SK-N-SH (cell line): Measurements from ENCODE around the gene SPDYC. TPM values are rescaled to one million over a fixed set of nuclear protein-coding genes. Genes with fewer than 3 reads are reported as not detected.

Experiments used
- CTCF ChIA-PET: fragments of 300-600, 350-600 bp; formaldehyde crosslinking; extraction: SDS; loops from one replicate; lab custom pipeline; 2021; lab: Yijun Ruan, JAX
- POLR2A ChIA-PET: fragments of 350-600 bp; sonication (Branson Sonifier 250); formaldehyde crosslinking; extraction: SDS; loops from one replicate; lab custom pipeline; 2020; ENCODE audit warnings: antibody characterized with exemption, inconsistent platforms; lab: Yijun Ruan, JAX
- DNase-seq: peaks from one replicate; pipeline ENCODE4 v3.0.0; 2012
- H2AFZ ChIP-seq: fragments of 200-600 bp; sonication (generic); 2 replicates; pipeline ENCODE4 v1.8.1; 2016; ENCODE audit warnings: antibody characterized with exemption, mild to moderate bottlenecking, low read depth
- H3F3A ChIP-seq: fragments of 200-600 bp; sonication (generic); replicated peaks from 2 replicates; pipeline ENCODE3; 2016; ENCODE audit warnings: antibody characterized with exemption, mild to moderate bottlenecking; ENCODE audit not compliant: insufficient read depth
- H3K27ac ChIP-seq, 2 experiments: fragments of 200-500 bp in 1 of 2; fragments of 200-600 bp in 1 of 2; sonication (Bioruptor generic) in 1 of 2; sonication (generic), shearing (Covaris generic) in 1 of 2; 2 replicates each; pipeline versions ENCODE4 v1.5.1 to v1.6.1; 2014 to 2016; ENCODE audit warnings: low read depth in 2 of 2, inconsistent platforms in 1 of 2, low read length in 1 of 2, mild to moderate bottlenecking in 1 of 2, mixed read lengths in 1 of 2
- H3K27me3 ChIP-seq: fragments of 200-600 bp; sonication (generic), shearing (Covaris generic); 2 replicates; pipeline ENCODE4 v1.6.1; 2016; ENCODE audit warnings: mixed run types; ENCODE audit not compliant: insufficient read depth
- H3K36me3 ChIP-seq, 2 experiments: fragments of 200-500 bp in 1 of 2; fragments of 200-600 bp in 1 of 2; sonication (Bioruptor generic) in 1 of 2; sonication (generic) in 1 of 2; replicated peaks in 1 of 2; 2 replicates each; pipeline versions ENCODE3 to v1.5.1; 2014 to 2016; ENCODE audit warnings: low read length in 1 of 2, mild to moderate bottlenecking in 1 of 2; ENCODE audit not compliant: insufficient read depth in 2 of 2, control insufficient read depth in 1 of 2
- H3K4me1 ChIP-seq, 2 experiments: fragments of 200-500 bp in 1 of 2; fragments of 200-600 bp in 1 of 2; sonication (Bioruptor generic) in 1 of 2; sonication (generic), shearing (Covaris generic) in 1 of 2; 2 replicates each; pipeline versions ENCODE4 v1.5.1 to v1.6.1; 2014 to 2016; ENCODE audit warnings: low read depth in 1 of 2, low read length in 1 of 2, mixed run types in 1 of 2; ENCODE audit not compliant: insufficient read depth in 2 of 2, control insufficient read depth in 1 of 2
- H3K4me2 ChIP-seq: fragments of 200-600 bp; sonication (generic), shearing (Covaris generic); 2 replicates; pipeline ENCODE4 v1.6.1; 2017; ENCODE audit warnings: mixed run types
- H3K4me3 ChIP-seq, 2 experiments: fragments of 200-500 bp in 1 of 2; fragments of 200-600 bp in 1 of 2; sonication (Bioruptor generic) in 1 of 2; sonication (generic), shearing (Covaris generic) in 1 of 2; 2 replicates each; pipeline versions ENCODE4 v1.5.1 to v1.8.1; 2014 to 2016; ENCODE audit warnings: low read depth in 2 of 2, inconsistent platforms in 1 of 2, low read length in 1 of 2, mild to moderate bottlenecking in 1 of 2, mixed read lengths in 1 of 2, moderate library complexity in 1 of 2
- H3K79me2 ChIP-seq: fragments of 200-600 bp; sonication (generic); 2 replicates; pipeline ENCODE4 v1.8.1; 2017; ENCODE audit warnings: mild to moderate bottlenecking; ENCODE audit not compliant: insufficient read depth
- H3K9ac ChIP-seq: fragments of 200-600 bp; sonication (generic); 2 replicates; pipeline ENCODE4 v1.6.1; 2017; ENCODE audit warnings: mixed run types
- H3K9me2 ChIP-seq: fragments of 200-600 bp; sonication (generic); 2 replicates; pipeline ENCODE4 v1.6.1; 2017; ENCODE audit warnings: mixed run types
- H3K9me3 ChIP-seq: fragments of 200-600 bp; sonication (generic); 2 replicates; pipeline ENCODE4 v1.6.1; 2017; ENCODE audit warnings: mixed run types, mild to moderate bottlenecking, moderate library complexity
- H4K20me1 ChIP-seq: fragments of 200-600 bp; sonication (generic); 2 replicates; pipeline ENCODE4 v1.6.1; 2017; ENCODE audit warnings: mild to moderate bottlenecking, mixed run types; ENCODE audit not compliant: insufficient read depth
- EP300 ChIP-seq, 2 experiments: IDR thresholded peaks; 2 replicates each; pipeline versions ENCODE4 v1.4.0 to v1.6.1; 2012; ENCODE audit warnings: borderline replicate concordance in 1 of 2, low read depth in 1 of 2, low read length in 1 of 2
- EZH2phosphoT487 ChIP-seq: fragments of 200-600 bp; sonication (generic); IDR thresholded peaks from 2 replicates; pipeline ENCODE4 v1.6.1; 2017; ENCODE audit warnings: low read depth, mixed run types, mild to moderate bottlenecking, antibody characterized with exemption, moderate library complexity, borderline replicate concordance
- FOSL2 ChIP-seq: IDR thresholded peaks from 2 replicates; pipeline ENCODE4 v1.4.0; 2012; ENCODE audit warnings: low read depth, mild to moderate bottlenecking, moderate library complexity, borderline replicate concordance
- GATA2 ChIP-seq: sonication (generic); formaldehyde crosslinking; IDR thresholded peaks from 2 replicates; pipeline ENCODE4 v1.5.0; 2020; ENCODE audit warnings: mild to moderate bottlenecking, missing genetic modification reagents
- JUND ChIP-seq: IDR thresholded peaks from 2 replicates; pipeline ENCODE4 v1.4.0; 2012
- MEF2A ChIP-seq: IDR thresholded peaks from 2 replicates; pipeline ENCODE4 v1.4.0; 2012; ENCODE audit warnings: low read depth, borderline replicate concordance
- MXI1 ChIP-seq: IDR thresholded peaks from 2 replicates; pipeline ENCODE4 v1.6.1; 2012; ENCODE audit warnings: mild to moderate bottlenecking, low read depth, low read length, improper control_type of control experiment
- NRF1 ChIP-seq: IDR thresholded peaks from 2 replicates; pipeline ENCODE4 v1.6.1; 2012; ENCODE audit warnings: low read depth, mild to moderate bottlenecking, low read length
- RCOR1 ChIP-seq: fragments of 150-350 bp; IDR thresholded peaks from 2 replicates; pipeline ENCODE4 v1.6.1; 2017; ENCODE audit warnings: antibody characterized with exemption, low read length
- RFX5 ChIP-seq: IDR thresholded peaks from 2 replicates; pipeline ENCODE4 v1.6.1; 2012; ENCODE audit warnings: mild to moderate bottlenecking, improper control_type of control experiment, low read length
- SMC3 ChIP-seq: IDR thresholded peaks from 2 replicates; pipeline ENCODE4 v1.6.1; 2012; ENCODE audit warnings: low read depth, low read length, improper control_type of control experiment
- TEAD4 ChIP-seq: IDR thresholded peaks from 2 replicates; pipeline ENCODE4 v1.4.0; 2012; ENCODE audit warnings: mild to moderate bottlenecking, borderline replicate concordance; ENCODE audit not compliant: insufficient read depth
- YY1 ChIP-seq: IDR thresholded peaks from 2 replicates; pipeline ENCODE4 v1.4.0; 2012; ENCODE audit warnings: low read depth, mild to moderate bottlenecking
- WGBS: methylation state at CpG from one replicate; pipeline ENCODE4 v1.1.6; 2017; ENCODE audit warnings: low lambda C conversion rate; 5-methylcytosine and 5-hydroxymethylcytosine counted together
- polyA plus RNA-seq, 3 experiments: library from polyadenylated mRNA; depleted of rRNA; stranded (reverse); fragments of >200 nt; gene quantifications; 2 replicates each; pipeline ENCODE4 v1.2.3, GENCODE V29; 2012
- TF ChIP-seq, protein P1 (sequence below): fragments of 150-350 bp; IDR thresholded peaks from 2 replicates; pipeline ENCODE4 v1.6.1; 2017; ENCODE audit warnings: antibody characterized with exemption, low read length, low read depth, borderline replicate concordance

The SPDYC gene
- polyA plus RNA-seq, 1 of the 3 experiments (the other 2 are of a cell fraction): not detected

DNA sequence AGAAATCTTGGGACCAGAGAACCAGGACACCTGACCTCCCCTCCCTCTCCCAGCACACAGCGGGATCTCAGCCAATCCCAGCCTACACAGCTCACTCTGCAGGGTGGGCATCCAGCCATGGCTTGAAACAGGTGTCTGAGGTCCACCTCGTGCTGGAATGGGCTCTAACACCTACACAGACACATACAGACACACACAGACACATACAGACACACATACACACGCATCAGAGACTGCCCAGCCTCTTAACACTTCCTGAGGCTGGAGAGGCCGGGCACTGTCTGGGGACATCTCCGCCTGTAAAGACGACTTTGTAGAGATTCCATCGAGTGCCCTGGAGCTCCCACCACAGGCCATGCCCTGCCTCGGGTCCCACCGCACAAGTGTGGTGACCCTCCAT lies 48.4 kb downstream of the SPDYC start:
- 76% methylated on average over 9 of the region's 9 CpGs for WGBS
- TF ChIP-seq YY1 (no peak), JUND (no peak), TEAD4 (no peak)
- TF ChIP-seq, all 33 proteins: peak for 0
- Histone ChIP-seq H2AFZ (no peak overlapping the region), H3K9ac (no peak overlapping the region), H3K9me2 (no peaks in the 10 kb centered on the region), H3K9me3 (no peaks in the 10 kb centered on the region), H3K4me1 (peaks cover 0 to 5% of the 10 kb centered on the region in 2 experiments; a peak in 1 of 4 replicates), H3K4me2 (no peak overlapping the region), H3K79me2 (no peaks in the 10 kb centered on the region), H3K36me3 (no peaks in the 10 kb centered on the region), H3K27me3 (no peaks in the 10 kb centered on the region), H3F3A (peaks cover 3% of the 10 kb centered on the region), H4K20me1 (no peaks in the 10 kb centered on the region), H3K4me3 (no peak overlapping the region), H3K27ac (no peak overlapping the region)
- no peak for DNase-seq
- ChIA-PET CTCF (interaction anchor here (0.6 to 1.7 kb wide), 7 partner anchors 10 to 108 kb away, joined by 3 to 7 read pairs (median 3); no protein-coding TSS in a partner anchor), POLR2A (no interaction called here)

DNA sequence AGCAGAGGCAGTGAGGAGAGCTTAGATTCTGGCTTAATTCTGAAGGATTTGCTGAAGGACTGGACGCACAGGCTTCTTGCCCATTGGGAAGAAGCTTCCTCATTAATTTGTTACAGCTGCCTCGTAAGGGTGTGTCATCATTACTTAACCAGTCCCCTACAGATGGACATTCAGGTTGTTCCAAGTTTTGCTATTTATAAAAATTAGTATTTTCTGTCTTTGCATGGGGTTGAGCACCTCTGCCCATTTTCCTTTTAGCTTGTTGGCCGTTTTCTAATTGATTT lies 49.8 kb downstream of the SPDYC start:
- peaks cover 3% of the 10 kb centered on the region for H3F3A ChIP-seq
- no peaks in the 10 kb centered on the region for H3K79me2 ChIP-seq
- H3K9me2 ChIP-seq: no peaks in the 10 kb centered on the region
- H3K9me3 ChIP-seq: no peaks in the 10 kb centered on the region
- H3K27me3 ChIP-seq: no peaks in the 10 kb centered on the region
- H3K4me3 ChIP-seq: no peak overlapping the region
- H3K4me1 ChIP-seq: peaks cover 2 to 5% of the 10 kb centered on the region in 2 experiments; a peak in 2 of 4 replicates
- H4K20me1 ChIP-seq: no peaks in the 10 kb centered on the region
- TF ChIP-seq RCOR1 (no peak), GATA2 (no peak), YY1 (no peak), MEF2A (no peak), JUND (no peak), RFX5 (no peak), FOSL2 (no peak), EZH2phosphoT487 (no peak), MXI1 (no peak), NRF1 (no peak)
- no peak overlapping the region for H3K9ac ChIP-seq
- H3K27ac ChIP-seq: no peak overlapping the region
- ChIA-PET POLR2A (interaction anchor here (1.0 kb wide), 1 partner anchor 55 kb away, joined by 4 read pairs; no protein-coding TSS in a partner anchor), CTCF (interaction anchor here (0.7 to 6.9 kb wide), 7 partner anchors 9 to 110 kb away, joined by 3 to 42 read pairs (median 5); no protein-coding TSS in a partner anchor)
- WGBS: 85% methylated on average over 3 of the region's 3 CpGs
- H3K4me2 ChIP-seq: no peak overlapping the region
- H3K36me3 ChIP-seq: no peaks in the 10 kb centered on the region
- no peak for DNase-seq
- no peak overlapping the region for H2AFZ ChIP-seq

DNA sequence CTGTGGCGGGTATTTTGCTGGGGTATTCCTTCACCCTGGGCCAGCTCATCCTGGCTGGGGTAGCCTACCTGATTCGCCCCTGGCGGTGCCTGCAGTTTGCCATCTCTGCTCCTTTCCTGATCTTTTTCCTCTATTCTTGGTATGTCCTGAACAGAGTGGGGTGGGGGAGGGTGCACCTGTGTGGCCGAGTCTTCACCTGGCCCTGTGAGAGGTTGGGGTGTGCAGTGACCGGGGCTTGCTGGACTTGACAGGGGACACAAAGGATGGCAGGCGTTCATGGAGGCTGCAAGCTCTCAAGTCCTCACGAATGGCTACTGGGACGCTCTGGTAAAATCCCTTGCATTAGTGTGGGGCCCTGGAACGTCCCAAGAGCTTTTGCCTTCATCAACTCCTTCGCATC lies 51.0 kb downstream of the SPDYC start:
- Histone ChIP-seq H3K4me2 (no peak overlapping the region), H3F3A (no peaks in the 10 kb centered on the region), H3K9ac (no peak overlapping the region), H3K27ac (no peak overlapping the region), H3K9me2 (no peaks in the 10 kb centered on the region), H4K20me1 (no peaks in the 10 kb centered on the region), H3K27me3 (no peaks in the 10 kb centered on the region), H3K4me3 (no peak overlapping the region), H2AFZ (no peak overlapping the region), H3K4me1 (peaks cover 7 to 9% of the 10 kb centered on the region in 2 experiments; a peak in 2 of 4 replicates), H3K79me2 (no peaks in the 10 kb centered on the region), H3K36me3 (no peaks in the 10 kb centered on the region), H3K9me3 (no peaks in the 10 kb centered on the region)
- no peak for DNase-seq
- CTCF ChIA-PET: interaction anchor here (0.9 to 6.9 kb wide), 7 partner anchors 16 to 111 kb away, joined by 3 to 42 read pairs (median 4); partner anchors contain the start of gene CDC42EP2
- 94% methylated on average over 8 of the region's 10 CpGs for WGBS
- TF ChIP-seq MXI1 (no peak), EP300 (IDR thresholded peaks at IDR 0.05; ENCODE audit: borderline replicate concordance in 1 of 2, low read depth in 1 of 2, low read length in 1 of 2) (no peak), SMC3 (no peak), GATA2 (no peak), YY1 (no peak)
- TF ChIP-seq, protein P1, sequence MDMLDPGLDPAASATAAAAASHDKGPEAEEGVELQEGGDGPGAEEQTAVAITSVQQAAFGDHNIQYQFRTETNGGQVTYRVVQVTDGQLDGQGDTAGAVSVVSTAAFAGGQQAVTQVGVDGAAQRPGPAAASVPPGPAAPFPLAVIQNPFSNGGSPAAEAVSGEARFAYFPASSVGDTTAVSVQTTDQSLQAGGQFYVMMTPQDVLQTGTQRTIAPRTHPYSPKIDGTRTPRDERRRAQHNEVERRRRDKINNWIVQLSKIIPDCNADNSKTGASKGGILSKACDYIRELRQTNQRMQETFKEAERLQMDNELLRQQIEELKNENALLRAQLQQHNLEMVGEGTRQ: no peak
- POLR2A ChIA-PET: interaction anchor here (1.0 kb wide), 1 partner anchor 54 kb away, joined by 4 read pairs; no protein-coding TSS in a partner anchor
